GM12878 (cell line): ENCODE data around the gene PCP4L1. TPM values are rescaled to one million over a fixed set of nuclear protein-coding genes. Genes with fewer than 3 reads are reported as not detected.

Experiments used
- BHLHE40 ChIP-seq, 2 experiments: fragments of 450-650 bp in 1 of 2; IDR thresholded peaks; 2 replicates each; pipeline ENCODE4 v1.6.1; 2011 to 2017; ENCODE audit warnings: low read depth in 2 of 2, borderline replicate concordance in 1 of 2, improper control_type of control experiment in 1 of 2, low read length in 1 of 2, mild to moderate bottlenecking in 1 of 2
- JUNB ChIP-seq: IDR thresholded peaks from 2 replicates; pipeline ENCODE4 v1.6.1; 2016; ENCODE audit warnings: antibody characterized with exemption, mild to moderate bottlenecking
- NFIC ChIP-seq: IDR thresholded peaks from 2 replicates; pipeline ENCODE4 v1.6.1; 2012; ENCODE audit warnings: low read depth, mild to moderate bottlenecking, inconsistent platforms, low read length, moderate library complexity
- NFYB ChIP-seq: IDR thresholded peaks from 2 replicates; pipeline ENCODE4 v1.6.1; 2011; ENCODE audit warnings: low read depth, mild to moderate bottlenecking, low read length, improper control_type of control experiment, moderate library complexity; ENCODE audit not compliant: insufficient read depth
- SUZ12 ChIP-seq: fragments of 200-600 bp; sonication (generic); IDR thresholded peaks from one replicate; pipeline ENCODE4 v1.6.1; 2018; ENCODE audit warnings: antibody characterized with exemption, mild to moderate bottlenecking; ENCODE audit not compliant: unreplicated experiment
- ZNF592 ChIP-seq: fragments of 450-650 bp; IDR thresholded peaks from 2 replicates; pipeline ENCODE4 v1.6.1; 2017; ENCODE audit warnings: mild to moderate bottlenecking, moderate library complexity
- polyA plus RNA-seq, 11 experiments: library from polyadenylated mRNA; depleted of rRNA in 4 of 11; unstranded in 6 of 11; stranded (reverse) in 5 of 11; fragments of >200 nt; fragmentation: Nextera tagmentation in 4 of 11; fragmentation: Illumina TruSeq in 1 of 11; extraction: Ambion mirVana in 4 of 11; extraction: Trizol in 1 of 11; gene quantifications; 1 replicate in 1 of 11; 2 replicates in 10 of 11; pipeline versions ENCODE4 v1.2.1 to v1.2.3, GENCODE V29; 2011 to 2016; ENCODE audit warnings: inconsistent platforms in 2 of 11, missing spikeins in 2 of 11, low read depth in 1 of 11
- total RNA-seq, 4 experiments: library from RNA; depleted of rRNA in 3 of 4; stranded (reverse); fragments of >200 nt in 3 of 4; fragmentation: Illumina TruSeq in 1 of 4; extraction: Trizol in 1 of 4; gene quantifications; 2 replicates each; pipeline versions ENCODE4 v1.2.1 to v1.2.3, GENCODE V29; 2013 to 2021

PCP4L1 gene
- total and polyA plus RNA-seq, 10 of the 15 experiments (the other 5 are each of a cell fraction or from before 2014, with no cell fraction given), result 1.0 to 5.2 (median 2.8) TPM

DNA sequence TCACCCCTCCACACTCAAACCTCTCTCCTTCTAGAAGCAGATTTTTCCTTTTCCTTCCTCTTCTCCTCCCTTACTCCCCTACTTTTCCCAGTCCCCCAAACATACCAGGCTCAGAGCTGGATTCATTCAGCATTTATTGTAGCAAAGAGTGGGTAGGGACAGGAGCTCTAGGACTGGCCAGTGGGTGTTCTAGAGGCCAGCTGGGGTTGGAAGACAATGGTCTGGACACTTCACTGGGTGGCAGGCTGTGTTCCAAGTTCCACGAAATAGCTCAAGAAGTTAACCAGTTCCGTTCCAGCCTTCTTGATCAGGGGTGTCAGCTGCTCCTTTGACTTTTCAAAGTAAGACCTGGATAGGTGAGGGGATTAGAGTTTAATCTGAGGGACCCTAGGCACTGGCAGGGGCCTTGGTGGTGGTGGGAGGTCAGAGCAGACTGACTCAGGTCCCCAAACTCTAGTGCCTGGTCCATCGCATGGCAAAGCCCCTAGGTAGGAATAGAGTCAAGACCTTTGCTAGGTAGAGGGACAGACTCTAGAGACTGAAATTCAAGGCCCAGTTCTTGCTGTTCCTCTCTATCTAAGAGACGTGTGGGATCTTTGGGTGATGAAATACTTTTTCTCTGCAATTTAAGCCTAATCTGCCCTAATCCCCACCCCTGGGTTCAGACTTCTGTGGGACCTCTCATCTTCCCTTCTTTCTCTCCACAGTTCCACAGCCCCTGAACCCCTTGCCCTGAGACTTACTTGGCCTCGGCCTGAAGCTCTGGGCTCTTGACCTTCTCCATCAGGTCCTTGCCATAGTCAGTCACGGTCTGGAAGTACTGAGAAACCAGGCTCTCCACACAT is 36.1 kb upstream of the PCP4L1 start (continued):
- TF ChIP-seq ZNF592 (no peak), SUZ12 (no peak), NFIC (no peak), JUNB (no peak), NFYB (no peak), BHLHE40 (IDR thresholded peaks at IDR 0.05; ENCODE audit: borderline replicate concordance in 1 of 2, low read depth in 2 of 2, low read length in 1 of 2) (no peak)
